ENCODE data around the gene TSHR.

GRCh38 chr14:81148635-81149034 is 193.2 kb downstream of the TSHR start:
- TF ChIP-seq POLR2AphosphoS5 (IDR thresholded peaks at IDR 0.05; ENCODE audit: low read depth): no peak
- TF ChIP-seq, protein P1, sequence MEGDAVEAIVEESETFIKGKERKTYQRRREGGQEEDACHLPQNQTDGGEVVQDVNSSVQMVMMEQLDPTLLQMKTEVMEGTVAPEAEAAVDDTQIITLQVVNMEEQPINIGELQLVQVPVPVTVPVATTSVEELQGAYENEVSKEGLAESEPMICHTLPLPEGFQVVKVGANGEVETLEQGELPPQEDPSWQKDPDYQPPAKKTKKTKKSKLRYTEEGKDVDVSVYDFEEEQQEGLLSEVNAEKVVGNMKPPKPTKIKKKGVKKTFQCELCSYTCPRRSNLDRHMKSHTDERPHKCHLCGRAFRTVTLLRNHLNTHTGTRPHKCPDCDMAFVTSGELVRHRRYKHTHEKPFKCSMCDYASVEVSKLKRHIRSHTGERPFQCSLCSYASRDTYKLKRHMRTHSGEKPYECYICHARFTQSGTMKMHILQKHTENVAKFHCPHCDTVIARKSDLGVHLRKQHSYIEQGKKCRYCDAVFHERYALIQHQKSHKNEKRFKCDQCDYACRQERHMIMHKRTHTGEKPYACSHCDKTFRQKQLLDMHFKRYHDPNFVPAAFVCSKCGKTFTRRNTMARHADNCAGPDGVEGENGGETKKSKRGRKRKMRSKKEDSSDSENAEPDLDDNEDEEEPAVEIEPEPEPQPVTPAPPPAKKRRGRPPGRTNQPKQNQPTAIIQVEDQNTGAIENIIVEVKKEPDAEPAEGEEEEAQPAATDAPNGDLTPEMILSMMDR (IDR thresholded peaks at IDR 0.05; ENCODE audit: insufficient read depth, low read length): no peak
- no peak for TF ChIP-seq REST (IDR thresholded peaks at IDR 0.05; ENCODE audit: insufficient replicate concordance, low read depth)
- no peak for TF ChIP-seq SPI1 (IDR thresholded peaks at IDR 0.05; ENCODE audit: borderline replicate concordance, low read depth)

All from HL-60 (cell line).